Pancreas (tissue), 10 donors: Measurements from ENCODE around the gene HGD. TPM values are rescaled to one million over a fixed set of nuclear protein-coding genes. Genes with fewer than 3 reads are reported as not detected.

Source experiments
- ATAC-seq, 4 donors: fragments of 200-7000 bp; cut with Tn5 transposase; one replicate each; pipeline versions ENCODE4 v1.8.0 to v1.9.1; 2020; ENCODE audit warnings: mild to moderate bottlenecking in 4 of 4, moderate library complexity in 4 of 4
- DNase-seq, 6 donors: peaks; one replicate each; pipeline ENCODE4 v3.0.0-alpha.2; 2020
- FAIRE-seq: peaks from 2 replicates; lab custom pipeline; 2012; peaks lifted over from hg19 to GRCh38; lab: Jason Lieb, UNC
- H3K27ac ChIP-seq, 4 donors: fragments of 200-600 bp; sonication (generic); 1 replicate in 3 of 4; 2 replicates in 1 of 4; pipeline versions ENCODE4 v1.5.0 to v1.8.0; 2020
- H3K27me3 ChIP-seq, 4 donors: fragments of 200-600 bp; one replicate each; pipeline ENCODE4 v1.8.0; 2021
- H3K36me3 ChIP-seq, 3 donors: fragments of 200-600 bp; sonication (generic) in 1 of 3; one replicate each; pipeline versions ENCODE4 v1.5.0 to v1.8.0; 2020 to 2021
- H3K4me1 ChIP-seq, 3 donors: fragments of 200-600 bp; one replicate each; pipeline ENCODE4 v1.8.0; 2021
- H3K4me3 ChIP-seq, 4 donors: fragments of 200-600 bp; sonication (generic) in 2 of 4; one replicate each; pipeline versions ENCODE4 v1.5.0 to v1.8.0; 2020 to 2021
- H3K9me3 ChIP-seq, 4 donors: fragments of 200-600 bp; one replicate each; pipeline ENCODE4 v1.8.0; 2021
- WGBS, 2 donors: extraction: QIAGEN DNeasy Blood & Tissue Kit; methylation state at CpG; one replicate each; pipeline ENCODE4 v1.1.7; 2013; 5-methylcytosine and 5-hydroxymethylcytosine counted together
- intact Hi-C, 3 donors: fragments of 100-400 bp; cut with DNase I; formaldehyde crosslinking; loops; one replicate each; pipeline versions ENCODE4 v1.11.1 to v1.14.2; 2022
- polyA plus RNA-seq, 2 donors: library from polyadenylated mRNA; stranded (reverse); fragments of 200-250 nt; gene quantifications; one replicate each; pipeline ENCODE4 v1.2.3, GENCODE V29; 2013
- total RNA-seq, 6 donors: library from RNA; stranded (reverse); fragmentation: NEBNext Ultra II Directional in 4 of 6; extraction: Animal tissue kit (Norgen Biotek cat#: 25700) in 4 of 6; gene quantifications; one replicate each; pipeline versions ENCODE4 v1.2.1 to v1.2.4, GENCODE V29; 2021 to 2023
- TF ChIP-seq, protein P1 (sequence below), 4 donors: fragments of 200-600 bp; sonication (generic) in 3 of 4; IDR thresholded peaks; one replicate each; pipeline versions ENCODE4 v1.5.0 to v1.8.0; 2021; ENCODE audit warnings: antibody characterized with exemption in 4 of 4
- donor health status: healthy with polysubstance abuse.
- donor health status: DM: no; HTN: no; CAD: no; lungs with moderate emphysema.
- donor health status: DM: no; HTN: no; CAD: no.
- donor health status: control.
- donor health status: control.
- donor health status: Bipolar disorder and iron deficiency.
- donor health status: DM: yes; HTN: yes; CAD: no.
- donor health status: DM: no; HTN: no; CAD: no.
- donor health status: DM: no; HTN: no; CAD: no.
- donor health status: DM: yes; HTN: yes; CAD: no.

HGD gene
- total and polyA plus RNA-seq, 8 donors: 9.7 to 27.7 (median 16.0) TPM

DNA sequence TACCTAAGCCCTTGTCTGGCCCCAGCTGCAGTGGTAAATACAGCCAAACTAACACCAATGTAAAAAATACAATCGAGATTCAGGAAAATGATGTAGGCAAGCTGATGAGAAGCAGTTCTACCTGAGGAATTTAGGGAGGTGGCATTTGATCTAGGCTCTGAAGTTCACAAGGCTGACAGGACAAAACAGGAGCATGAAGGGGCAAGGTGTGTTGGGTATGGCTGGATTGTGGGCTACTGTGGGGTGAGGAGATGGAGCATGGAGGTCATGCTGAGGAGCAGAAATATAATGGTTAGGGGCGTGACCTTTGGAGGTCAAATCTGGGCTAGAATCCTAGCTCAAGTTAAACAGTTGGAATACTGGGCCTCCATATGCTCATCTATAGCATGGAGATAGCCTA is 79.4 kb downstream of the HGD start:
- Histone ChIP-seq H3K27me3 (no peaks in the 10 kb centered on the region), H3K27ac (no peak overlapping the region), H3K4me3 (no peak overlapping the region), H3K36me3 (peaks cover 0 to 14% (median 0%) of the 10 kb centered on the region in 3 donors), H3K4me1 (peaks cover 5 to 22% (median 11%) of the 10 kb centered on the region in 3 donors), H3K9me3 (no peaks in the 10 kb centered on the region)
- FAIRE-seq: no peak
- ATAC-seq: no peak
- intact Hi-C loops: no loop called here
- DNase-seq: no peak
- WGBS, 2 donors: 91 to 95% methylated on average over 2 of the region's 2 CpGs
- TF ChIP-seq, protein P1, sequence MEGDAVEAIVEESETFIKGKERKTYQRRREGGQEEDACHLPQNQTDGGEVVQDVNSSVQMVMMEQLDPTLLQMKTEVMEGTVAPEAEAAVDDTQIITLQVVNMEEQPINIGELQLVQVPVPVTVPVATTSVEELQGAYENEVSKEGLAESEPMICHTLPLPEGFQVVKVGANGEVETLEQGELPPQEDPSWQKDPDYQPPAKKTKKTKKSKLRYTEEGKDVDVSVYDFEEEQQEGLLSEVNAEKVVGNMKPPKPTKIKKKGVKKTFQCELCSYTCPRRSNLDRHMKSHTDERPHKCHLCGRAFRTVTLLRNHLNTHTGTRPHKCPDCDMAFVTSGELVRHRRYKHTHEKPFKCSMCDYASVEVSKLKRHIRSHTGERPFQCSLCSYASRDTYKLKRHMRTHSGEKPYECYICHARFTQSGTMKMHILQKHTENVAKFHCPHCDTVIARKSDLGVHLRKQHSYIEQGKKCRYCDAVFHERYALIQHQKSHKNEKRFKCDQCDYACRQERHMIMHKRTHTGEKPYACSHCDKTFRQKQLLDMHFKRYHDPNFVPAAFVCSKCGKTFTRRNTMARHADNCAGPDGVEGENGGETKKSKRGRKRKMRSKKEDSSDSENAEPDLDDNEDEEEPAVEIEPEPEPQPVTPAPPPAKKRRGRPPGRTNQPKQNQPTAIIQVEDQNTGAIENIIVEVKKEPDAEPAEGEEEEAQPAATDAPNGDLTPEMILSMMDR (IDR thresholded peaks at IDR 0.05): no peak

DNA sequence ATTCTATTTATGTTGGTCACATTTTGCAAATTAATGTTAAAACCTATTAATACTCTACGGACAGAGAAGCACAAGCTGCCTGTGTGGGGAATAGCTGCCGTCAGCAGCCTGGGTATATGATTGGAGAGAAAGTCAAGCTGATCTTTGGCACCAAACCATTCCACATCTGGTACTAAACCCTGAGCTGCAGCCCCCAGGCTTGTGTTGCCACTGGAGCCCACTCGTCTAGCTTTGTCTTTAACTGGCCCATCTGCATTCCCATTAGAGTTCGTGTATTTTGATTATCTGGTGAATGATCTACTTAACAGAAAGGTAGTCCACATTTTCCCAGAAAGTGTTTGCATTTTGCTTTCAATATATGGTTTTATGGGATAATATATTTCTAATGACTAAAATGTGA is 80.5 kb downstream of the HGD start:
- H3K27ac ChIP-seq: no peak overlapping the region
- TF ChIP-seq, protein P1 (IDR thresholded peaks at IDR 0.05): no peak
- DNase-seq (no peak), ATAC-seq (no peak), FAIRE-seq (no peak)
- no peaks in the 10 kb centered on the region for H3K27me3 ChIP-seq
- H3K4me1 ChIP-seq: peaks cover 8 to 29% (median 17%) of the 10 kb centered on the region in 3 donors
- WGBS, 2 donors: 58 to 64% methylated on average over 4 of the region's 4 CpGs
- peaks cover 0 to 14% (median 0%) of the 10 kb centered on the region in 3 donors for H3K36me3 ChIP-seq
- no peaks in the 10 kb centered on the region for H3K9me3 ChIP-seq
- intact Hi-C loops: no loop called here
- no peak overlapping the region for H3K4me3 ChIP-seq

DNA sequence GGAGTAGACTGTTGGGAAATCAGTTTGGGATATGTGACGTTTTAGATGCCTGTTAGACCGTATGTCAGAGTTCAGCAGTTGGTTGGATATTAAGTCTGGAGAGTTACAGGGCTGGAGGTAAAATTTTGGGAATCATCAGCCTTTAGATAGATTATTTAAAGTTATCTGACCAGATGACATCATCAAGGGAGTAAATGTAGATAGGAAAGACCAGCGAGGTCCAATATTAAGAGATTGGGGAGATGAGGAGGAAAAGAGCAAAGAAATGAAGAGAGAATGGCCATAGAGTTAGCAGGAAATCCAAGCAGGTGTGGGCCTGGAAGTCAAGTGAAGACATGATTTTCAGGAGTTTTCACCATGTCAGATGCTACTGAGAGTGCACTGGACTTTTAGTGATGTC is 82.8 kb downstream of the HGD start:
- FAIRE-seq (no peak), ATAC-seq (no peak), DNase-seq (no peak)
- Histone ChIP-seq H3K36me3 (peaks cover 0 to 14% (median 0%) of the 10 kb centered on the region in 3 donors), H3K27ac (no peak overlapping the region), H3K4me1 (peaks cover 8 to 33% (median 23%) of the 10 kb centered on the region in 3 donors), H3K4me3 (no peak overlapping the region), H3K9me3 (no peaks in the 10 kb centered on the region), H3K27me3 (no peaks in the 10 kb centered on the region)
- WGBS, 2 donors: 49 to 68% methylated on average over 3 of the region's 3 CpGs
- TF ChIP-seq, protein P1 (IDR thresholded peaks at IDR 0.05): no peak
- intact Hi-C loops: no loop called here

DNA sequence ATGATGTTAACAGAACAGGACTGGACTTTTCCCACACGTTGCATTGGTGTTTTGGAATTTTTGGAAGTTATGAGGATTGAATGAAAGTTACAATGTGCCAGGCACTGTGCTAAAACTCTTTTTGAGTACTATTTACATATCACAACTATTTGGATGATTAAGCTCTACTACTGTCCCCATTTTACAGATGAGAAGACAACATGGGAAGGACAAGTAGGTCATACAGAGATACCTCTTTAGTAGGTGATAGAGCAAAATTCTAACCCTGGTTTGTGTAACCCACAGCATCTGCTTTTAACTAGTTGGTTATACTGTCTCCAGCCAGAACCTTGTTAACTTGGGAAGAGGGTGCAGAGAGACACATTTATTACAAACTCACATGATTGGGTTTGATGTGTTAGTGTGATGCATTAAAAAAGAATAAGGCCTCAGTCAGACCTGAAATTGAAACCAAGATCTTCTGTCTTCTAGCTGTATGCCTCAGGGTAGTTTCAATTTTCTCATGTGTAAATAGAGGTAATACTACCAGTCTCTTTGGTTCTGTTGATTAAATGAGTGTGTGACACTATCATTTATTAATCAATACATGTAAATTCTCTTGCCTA is 84.5 kb downstream of the HGD start:
- TF ChIP-seq, protein P1 (IDR thresholded peaks at IDR 0.05): no peak
- no peaks in the 10 kb centered on the region for H3K27me3 ChIP-seq
- DNase-seq (no peak), FAIRE-seq (no peak), ATAC-seq (no peak)
- no peaks in the 10 kb centered on the region for H3K9me3 ChIP-seq
- H3K36me3 ChIP-seq: peaks cover 0 to 14% (median 0%) of the 10 kb centered on the region in 3 donors
- peaks cover 8 to 33% (median 23%) of the 10 kb centered on the region in 3 donors for H3K4me1 ChIP-seq
- WGBS, 2 donors: 8 to 17% methylated on average over 1 of the region's 1 CpG
- peak overlapping the region in 1 of 4 donors; percentile 85 for H3K27ac ChIP-seq
- peak overlapping the region in 3 of 4 donors; percentile 51 to 76 (median 70) for H3K4me3 ChIP-seq
- intact Hi-C loops: no loop called here

DNA sequence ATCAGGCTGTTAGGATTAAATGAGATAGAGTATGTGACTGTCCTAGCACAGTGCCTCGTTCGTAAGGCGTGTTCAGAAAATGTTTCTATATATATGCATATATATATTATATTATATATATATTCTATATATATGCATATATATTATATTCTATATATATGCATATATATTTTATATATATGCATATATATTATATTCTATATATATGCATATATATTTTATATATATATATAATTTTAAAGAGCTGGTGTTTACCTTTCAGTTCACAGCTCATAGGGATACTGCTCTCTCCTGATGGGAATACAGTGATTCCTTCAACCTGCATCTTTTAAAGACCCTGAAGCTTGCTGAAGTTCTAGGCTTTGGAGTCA is 85.2 kb downstream of the HGD start:
- TF ChIP-seq, protein P1 (IDR thresholded peaks at IDR 0.05): no peak
- Histone ChIP-seq H3K27ac (peak overlapping the region in 3 of 4 donors; percentile 74 to 94 (median 85)), H3K36me3 (peaks cover 0 to 8% (median 0%) of the 10 kb centered on the region in 3 donors), H3K4me3 (peak overlapping the region; percentile 49 to 76 (median 60)), H3K27me3 (no peaks in the 10 kb centered on the region), H3K9me3 (no peaks in the 10 kb centered on the region), H3K4me1 (peaks cover 8 to 33% (median 23%) of the 10 kb centered on the region in 3 donors)
- FAIRE-seq (no peak), DNase-seq (no peak), ATAC-seq (no peak)
- intact Hi-C loops: no loop called here
- WGBS, 2 donors: 12 to 14% methylated on average over 3 of the region's 3 CpGs
